Measurements from ENCODE around the gene PIR.

Gene PIR

DNA sequence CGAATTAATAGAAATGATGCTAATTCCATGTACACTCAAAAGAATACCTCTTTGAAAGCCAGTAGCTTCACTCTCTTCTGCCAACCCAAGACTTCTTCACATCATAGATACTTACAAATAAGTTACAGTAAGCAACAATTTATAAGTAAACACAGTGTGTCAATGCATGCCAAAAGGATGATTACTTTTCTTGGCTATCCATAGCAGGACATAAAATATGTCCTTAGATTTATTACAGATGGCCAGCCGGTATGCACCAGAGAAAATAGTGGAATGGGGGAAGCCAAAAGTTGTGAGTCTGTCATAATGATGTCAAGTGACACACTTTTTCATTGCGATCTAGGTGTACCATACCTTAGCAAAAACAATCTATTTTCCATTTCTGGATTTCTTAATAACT, 6.8 kb upstream of the PIR start:
- no peak overlapping the region for H3K4me3 ChIP-seq (ENCODE audit: low read depth, low read length)
- H3K36me3 ChIP-seq = no peaks in the 10 kb centered on the region
- TF ChIP-seq, protein P1, sequence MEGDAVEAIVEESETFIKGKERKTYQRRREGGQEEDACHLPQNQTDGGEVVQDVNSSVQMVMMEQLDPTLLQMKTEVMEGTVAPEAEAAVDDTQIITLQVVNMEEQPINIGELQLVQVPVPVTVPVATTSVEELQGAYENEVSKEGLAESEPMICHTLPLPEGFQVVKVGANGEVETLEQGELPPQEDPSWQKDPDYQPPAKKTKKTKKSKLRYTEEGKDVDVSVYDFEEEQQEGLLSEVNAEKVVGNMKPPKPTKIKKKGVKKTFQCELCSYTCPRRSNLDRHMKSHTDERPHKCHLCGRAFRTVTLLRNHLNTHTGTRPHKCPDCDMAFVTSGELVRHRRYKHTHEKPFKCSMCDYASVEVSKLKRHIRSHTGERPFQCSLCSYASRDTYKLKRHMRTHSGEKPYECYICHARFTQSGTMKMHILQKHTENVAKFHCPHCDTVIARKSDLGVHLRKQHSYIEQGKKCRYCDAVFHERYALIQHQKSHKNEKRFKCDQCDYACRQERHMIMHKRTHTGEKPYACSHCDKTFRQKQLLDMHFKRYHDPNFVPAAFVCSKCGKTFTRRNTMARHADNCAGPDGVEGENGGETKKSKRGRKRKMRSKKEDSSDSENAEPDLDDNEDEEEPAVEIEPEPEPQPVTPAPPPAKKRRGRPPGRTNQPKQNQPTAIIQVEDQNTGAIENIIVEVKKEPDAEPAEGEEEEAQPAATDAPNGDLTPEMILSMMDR (IDR thresholded peaks at IDR 0.05; ENCODE audit: low read depth, low read length) = no peak
- H3K27me3 ChIP-seq = no peaks in the 10 kb centered on the region
- H3K4me1 ChIP-seq = no peaks in the 10 kb centered on the region
- H3K9me3 ChIP-seq = no peaks in the 10 kb centered on the region
- no peak for DNase-seq

DNA sequence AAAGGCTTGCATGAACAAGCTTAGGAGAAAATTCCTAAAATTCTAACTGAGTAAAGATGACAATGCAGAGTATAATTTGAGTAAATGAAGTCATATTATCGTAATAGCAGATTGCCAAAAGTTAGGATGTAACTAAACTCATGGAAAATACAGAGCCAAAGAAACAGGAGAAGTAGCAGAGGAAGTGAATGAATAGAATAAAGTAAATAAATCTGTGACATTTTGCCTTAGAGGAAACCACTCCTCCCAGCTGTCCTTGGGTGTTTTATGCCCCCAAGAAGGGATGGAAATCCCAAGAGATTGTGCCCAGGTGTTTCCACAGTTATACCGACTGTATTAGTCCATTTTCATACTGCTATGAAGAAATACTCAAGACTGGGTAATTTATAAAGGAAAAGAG, 5.6 kb upstream of the PIR start:
- TF ChIP-seq, protein P1 (IDR thresholded peaks at IDR 0.05; ENCODE audit: low read depth, low read length) = no peak
- H3K36me3 ChIP-seq = no peaks in the 10 kb centered on the region
- no peaks in the 10 kb centered on the region for H3K4me1 ChIP-seq
- no peaks in the 10 kb centered on the region for H3K9me3 ChIP-seq
- no peak for DNase-seq
- H3K27me3 ChIP-seq = no peaks in the 10 kb centered on the region
- no peak overlapping the region for H3K4me3 ChIP-seq (ENCODE audit: low read depth, low read length)

DNA sequence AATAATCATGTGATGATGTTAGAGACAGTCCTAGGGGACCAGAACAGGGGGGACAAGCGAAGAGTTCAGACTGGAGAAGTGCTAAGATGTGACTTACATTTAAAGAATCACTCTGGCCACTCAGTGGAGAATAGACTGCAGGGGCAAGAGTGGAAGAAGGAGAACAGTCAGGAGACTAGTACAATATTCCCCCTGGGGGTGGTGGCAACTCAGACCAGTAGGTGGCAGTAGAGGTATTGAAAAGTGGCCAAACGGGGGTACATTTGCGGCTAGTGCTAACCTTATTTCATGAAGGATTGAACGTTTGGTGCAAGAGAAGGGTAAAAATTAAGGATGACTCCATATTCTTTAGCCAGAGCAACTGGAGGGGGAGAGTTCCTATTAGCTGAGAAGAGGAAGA, 4.7 kb upstream of the PIR start:
- DNase-seq = peak; percentile 55
- H3K4me3 ChIP-seq (ENCODE audit: low read depth, low read length) = no peak overlapping the region
- H3K9me3 ChIP-seq = no peaks in the 10 kb centered on the region
- TF ChIP-seq, protein P1 (IDR thresholded peaks at IDR 0.05; ENCODE audit: low read depth, low read length) = peak; percentile 72
- no peaks in the 10 kb centered on the region for H3K27me3 ChIP-seq
- no peaks in the 10 kb centered on the region for H3K4me1 ChIP-seq
- H3K36me3 ChIP-seq = no peaks in the 10 kb centered on the region

DNA sequence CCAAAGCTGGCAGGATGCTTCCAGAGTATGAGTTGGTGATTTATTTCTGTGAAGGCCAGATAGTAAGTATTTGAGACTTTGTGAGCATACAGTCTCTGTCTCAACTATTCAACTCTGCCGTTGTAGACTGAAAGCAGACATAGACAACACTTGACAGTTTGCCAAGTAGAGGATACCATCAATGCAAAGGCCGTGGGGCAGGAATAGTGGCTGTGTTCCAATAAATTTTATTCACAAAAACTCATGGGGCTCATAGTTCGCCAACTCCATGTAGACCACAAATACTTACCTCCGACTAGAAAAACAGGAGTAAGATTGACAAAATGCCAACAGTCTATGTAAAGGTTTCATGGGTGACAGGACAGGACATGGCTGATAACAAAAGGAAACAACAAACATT, 3.7 kb upstream of the PIR start:
- TF ChIP-seq, protein P1 (IDR thresholded peaks at IDR 0.05; ENCODE audit: low read depth, low read length) = no peak
- no peaks in the 10 kb centered on the region for H3K9me3 ChIP-seq

DNA sequence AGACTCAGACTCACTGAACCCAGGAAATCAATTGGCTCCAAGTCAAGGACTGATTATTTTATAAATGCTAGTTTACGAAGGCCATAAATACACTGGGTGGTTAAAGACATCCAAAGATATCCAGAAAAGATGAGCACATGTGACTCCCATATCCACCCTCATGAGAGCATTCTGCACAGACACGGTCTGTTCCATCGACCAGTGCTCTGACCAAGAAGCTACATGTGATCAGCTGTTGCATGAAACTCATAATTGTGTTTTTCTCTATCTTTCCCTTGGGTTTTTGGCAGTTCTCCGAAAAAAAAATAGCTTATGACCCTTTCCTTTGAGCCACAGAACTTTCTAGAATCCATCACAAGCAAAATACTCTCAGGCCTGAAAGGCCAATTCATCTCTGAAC, 2.7 kb upstream of the PIR start:
- H3K36me3 ChIP-seq = no peaks in the 10 kb centered on the region
- no peaks in the 10 kb centered on the region for H3K9me3 ChIP-seq
- TF ChIP-seq, protein P1 (IDR thresholded peaks at IDR 0.05; ENCODE audit: low read depth, low read length) = no peak
- no peak for DNase-seq
- no peak overlapping the region for H3K4me3 ChIP-seq (ENCODE audit: low read depth, low read length)
- no peaks in the 10 kb centered on the region for H3K27me3 ChIP-seq
- H3K4me1 ChIP-seq = no peaks in the 10 kb centered on the region

More for the DNA sequence above, 3.7 kb upstream of the PIR start:
- no peaks in the 10 kb centered on the region for H3K36me3 ChIP-seq
- H3K27me3 ChIP-seq = no peaks in the 10 kb centered on the region
- H3K4me1 ChIP-seq = no peaks in the 10 kb centered on the region
- no peak overlapping the region for H3K4me3 ChIP-seq (ENCODE audit: low read depth, low read length)
- no peak for DNase-seq

DNA sequence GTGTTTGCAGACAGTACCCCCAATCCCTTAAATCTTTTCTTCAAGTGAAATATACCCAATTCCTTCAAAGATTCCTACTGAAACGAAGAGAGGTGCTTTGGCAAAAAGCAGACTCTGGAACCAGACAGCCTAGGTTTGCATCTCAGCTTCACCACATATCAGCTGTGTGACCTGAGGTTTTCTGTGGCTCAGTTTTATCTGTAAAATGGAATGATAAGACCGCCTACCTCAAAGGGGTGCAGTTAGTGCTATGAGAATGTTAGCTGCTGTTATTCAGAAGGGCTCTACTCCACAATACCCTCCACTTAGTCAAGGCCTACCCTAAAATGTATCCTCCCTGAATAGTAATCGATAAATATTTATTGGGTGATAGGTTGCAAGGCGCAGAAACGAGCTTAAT, 664 bp downstream of the PIR start:
- H3K36me3 ChIP-seq = no peaks in the 10 kb centered on the region
- H3K4me1 ChIP-seq = no peaks in the 10 kb centered on the region
- TF ChIP-seq, protein P1 (IDR thresholded peaks at IDR 0.05; ENCODE audit: low read depth, low read length) = no peak
- H3K27me3 ChIP-seq = no peaks in the 10 kb centered on the region
- H3K4me3 ChIP-seq (ENCODE audit: low read depth, low read length) = peak overlapping the region; percentile 73
- no peak for DNase-seq
- no peaks in the 10 kb centered on the region for H3K9me3 ChIP-seq

Measured in BE2C (cell line).